Activated CD8-positive, alpha-beta memory T cell treated with anti-CD3 and anti-CD28 coated beads for 1 hour (primary cell): ENCODE data around the gene XDH.

ENCODE experiments used
- DNase-seq, 2 donors: peaks; one replicate each; pipeline ENCODE4 v3.0.0-alpha.2; 2020; ENCODE audit warnings: low read depth in 1 of 2; ENCODE audit errors: extremely low read depth in 1 of 2

Gene XDH

DNA sequence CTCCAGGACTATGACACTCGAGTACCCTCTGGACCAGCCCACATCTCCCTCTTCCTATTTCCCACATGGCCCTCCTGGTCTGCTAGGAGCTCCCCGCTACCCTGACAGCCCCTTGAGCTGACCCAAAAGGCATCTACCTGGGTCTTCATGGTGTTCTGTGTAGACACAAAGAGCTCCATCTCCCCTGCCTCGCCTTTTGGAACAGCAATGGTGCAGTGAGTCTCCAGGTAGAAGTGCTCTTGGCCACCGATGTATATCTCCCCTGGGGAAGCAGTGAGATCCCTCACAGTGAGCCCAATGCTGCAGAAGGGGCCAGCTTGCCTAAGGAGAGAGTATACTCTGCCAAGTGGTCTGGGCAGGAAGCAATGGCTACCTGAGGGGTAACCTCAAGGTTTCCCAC is 47.8 kb downstream of the XDH start:
- no peak for DNase-seq

DNA sequence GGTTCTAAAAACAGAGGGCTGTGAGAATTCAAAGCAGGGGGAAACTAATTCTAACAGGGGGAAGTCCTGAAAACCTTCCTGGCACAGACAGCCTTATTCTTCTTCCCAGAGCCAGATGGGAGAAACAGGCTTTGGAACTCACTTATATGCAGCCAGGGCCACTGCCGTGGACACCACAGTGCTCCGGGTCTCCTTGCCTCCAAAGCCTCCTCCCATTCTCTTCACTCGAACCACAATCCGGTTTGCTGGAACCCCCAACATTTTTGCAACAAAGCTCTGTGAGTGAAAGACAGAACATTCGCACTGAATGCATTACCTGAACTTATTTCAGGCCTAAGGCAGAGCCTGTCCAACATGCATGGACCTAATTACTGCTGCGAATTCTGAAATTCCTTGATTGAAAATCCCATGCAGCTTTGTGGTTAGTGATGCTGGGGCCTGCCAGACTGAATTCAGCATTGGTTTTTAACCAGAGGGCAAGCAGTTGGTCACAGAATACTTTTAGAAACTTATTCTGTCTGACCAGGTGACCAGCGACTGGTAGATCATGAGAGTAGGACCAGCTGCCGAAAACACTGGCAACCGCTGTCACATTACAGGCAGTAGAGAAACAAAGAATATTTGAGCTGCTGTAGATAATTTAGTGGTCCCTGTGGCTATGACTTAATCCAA is 48.6 kb downstream of the XDH start:
- DNase-seq = no peak

DNA sequence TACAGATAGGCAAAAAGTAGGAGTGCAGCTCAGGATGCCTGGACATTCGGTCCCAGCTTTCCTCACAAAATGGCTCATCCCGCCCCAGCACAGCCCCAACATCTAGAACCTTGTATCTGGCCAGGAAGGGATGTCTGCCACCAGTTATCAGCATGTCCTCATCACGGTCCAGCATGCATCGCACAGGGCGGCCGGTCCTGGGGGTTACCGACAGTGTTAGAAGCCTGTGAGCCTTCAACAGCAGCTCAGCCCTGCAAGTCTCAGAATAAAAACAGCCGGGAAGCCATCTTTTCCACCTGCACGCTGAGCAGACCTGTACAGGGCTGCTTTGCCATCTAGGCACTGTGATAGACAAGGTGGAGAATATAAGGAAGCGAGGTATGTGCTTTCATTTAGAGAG is 49.2 kb downstream of the XDH start:
- DNase-seq = no peak

DNA sequence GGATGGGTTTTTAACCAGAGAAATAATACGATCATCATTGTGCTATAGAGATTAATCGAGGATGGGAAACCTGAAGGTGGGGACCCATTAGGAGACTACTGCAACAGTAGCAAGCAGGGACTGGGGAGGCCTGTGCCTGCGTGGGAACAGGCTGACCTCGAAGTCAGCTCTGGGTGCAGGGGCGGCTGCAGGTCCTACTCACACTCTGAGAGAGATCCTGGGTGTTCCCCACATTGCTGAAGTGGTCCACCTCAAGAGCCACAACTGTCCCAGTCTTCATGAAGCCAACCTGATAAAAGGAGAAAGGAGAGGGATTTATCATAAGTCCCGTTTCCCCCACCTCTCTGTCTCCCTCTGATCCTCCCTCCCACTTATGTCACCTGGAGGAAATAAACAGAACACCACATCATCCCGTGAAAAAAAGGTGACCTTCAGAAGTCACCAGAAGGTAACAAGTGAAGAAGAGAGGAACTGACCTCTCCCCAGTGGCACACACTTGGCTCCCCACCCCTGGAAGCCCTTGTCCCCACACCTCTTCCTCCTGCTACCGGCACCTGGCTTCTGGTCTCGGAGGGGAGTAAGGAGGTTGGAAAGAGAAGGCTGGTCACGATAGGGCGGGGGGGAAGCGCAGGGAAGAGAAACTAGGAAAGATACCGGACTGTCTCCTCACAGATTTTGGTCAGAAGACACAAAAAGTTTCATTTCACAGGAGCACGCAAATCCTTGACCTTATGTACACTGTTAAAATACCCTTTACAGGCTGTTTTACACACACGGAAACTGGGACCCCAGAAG is 50.4 kb downstream of the XDH start:
- no peak for DNase-seq

DNA sequence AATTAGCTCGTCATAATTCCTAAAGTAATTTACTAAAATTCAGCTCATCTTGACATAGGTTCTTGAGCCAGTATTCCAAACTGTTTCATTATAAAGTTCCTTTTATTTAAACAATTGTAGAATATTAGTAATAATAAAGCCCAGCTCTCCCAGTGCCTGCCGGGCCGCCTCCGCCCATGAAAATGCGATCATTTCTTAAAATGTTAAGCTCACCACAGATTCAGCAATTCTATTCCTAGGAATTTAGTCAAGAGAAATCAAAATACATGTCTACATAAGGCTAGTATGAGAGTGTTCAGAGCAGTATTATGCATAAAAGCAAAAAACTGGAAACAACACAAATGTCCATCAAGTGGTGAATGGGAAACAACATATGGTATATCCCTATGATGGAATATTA is 52.0 kb downstream of the XDH start:
- DNase-seq = no peak

DNA sequence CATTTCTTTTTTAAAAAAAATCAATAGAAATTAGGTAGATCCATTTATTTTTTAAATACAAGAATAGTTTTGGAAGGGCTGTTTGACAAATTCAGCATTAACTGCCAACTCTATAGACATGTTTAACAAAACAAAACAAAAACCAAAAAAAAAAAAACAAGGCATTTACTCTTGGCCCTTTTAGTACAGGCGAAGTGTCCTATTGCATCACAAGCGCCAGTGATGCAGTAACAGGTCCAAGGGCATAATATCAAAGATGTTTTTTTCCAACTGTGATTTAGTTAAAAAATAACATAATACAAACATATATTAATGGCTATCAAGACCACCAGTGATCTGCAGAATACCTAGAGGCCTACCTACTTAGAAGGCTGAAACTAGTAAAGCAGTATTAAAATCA is 55.3 kb downstream of the XDH start:
- DNase-seq = no peak

DNA sequence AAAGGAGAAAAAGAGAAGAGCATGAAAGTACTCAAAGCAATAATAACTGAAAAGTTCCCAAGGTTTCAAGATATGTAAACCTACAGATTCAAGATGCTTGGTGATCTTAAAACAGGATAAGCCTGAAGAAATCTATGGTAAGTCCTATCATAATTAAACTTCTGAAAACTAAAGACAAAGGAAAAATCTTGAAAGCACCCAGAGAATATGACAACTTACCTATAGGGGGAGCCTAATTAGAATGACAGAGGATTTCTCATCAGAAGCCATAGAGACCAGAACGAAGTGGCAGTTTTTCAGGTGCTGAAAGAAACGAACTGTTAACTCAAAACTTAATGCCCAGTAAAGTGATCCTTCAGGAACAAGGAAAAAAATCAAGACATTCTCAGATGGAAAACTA is 59.7 kb downstream of the XDH start:
- DNase-seq = no peak

DNA sequence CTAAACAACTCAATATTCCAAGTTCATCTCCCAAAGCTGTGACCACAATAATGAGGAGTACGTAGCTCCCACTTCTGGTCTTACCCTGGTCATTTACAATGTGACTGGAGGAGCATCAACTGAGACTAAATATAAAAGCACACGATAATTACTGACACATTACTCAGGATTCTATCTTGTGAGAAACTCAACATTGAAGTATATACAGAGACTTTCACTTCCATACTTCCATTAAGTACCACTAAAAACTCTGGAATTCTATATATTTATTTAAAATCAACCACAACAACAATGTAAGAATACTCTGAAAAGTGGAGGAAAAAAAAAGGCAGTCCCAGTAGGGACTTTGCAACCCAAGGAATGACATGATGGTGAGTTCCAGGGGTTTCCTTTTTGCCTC is 61.4 kb downstream of the XDH start:
- DNase-seq = no peak

DNA sequence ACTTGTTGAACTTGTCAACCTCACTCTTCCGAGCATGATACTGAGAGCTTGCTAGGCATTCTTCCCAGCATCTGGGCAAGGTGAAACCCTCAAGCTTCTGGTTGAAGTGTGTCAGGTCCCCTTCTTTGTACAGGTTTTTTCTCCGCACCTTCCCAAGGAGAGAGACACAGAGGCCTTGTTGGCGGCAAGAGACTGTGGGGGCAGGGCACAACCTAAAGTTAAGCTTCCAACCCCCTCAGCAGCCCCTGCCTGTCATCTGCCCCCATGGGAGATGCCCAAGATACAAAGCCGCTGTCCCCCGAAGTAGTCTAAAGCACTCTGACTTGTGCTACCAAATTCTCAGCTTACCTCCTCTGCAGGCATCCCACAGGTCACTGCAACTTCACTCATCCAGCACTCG is 64.9 kb downstream of the XDH start:
- DNase-seq = no peak

DNA sequence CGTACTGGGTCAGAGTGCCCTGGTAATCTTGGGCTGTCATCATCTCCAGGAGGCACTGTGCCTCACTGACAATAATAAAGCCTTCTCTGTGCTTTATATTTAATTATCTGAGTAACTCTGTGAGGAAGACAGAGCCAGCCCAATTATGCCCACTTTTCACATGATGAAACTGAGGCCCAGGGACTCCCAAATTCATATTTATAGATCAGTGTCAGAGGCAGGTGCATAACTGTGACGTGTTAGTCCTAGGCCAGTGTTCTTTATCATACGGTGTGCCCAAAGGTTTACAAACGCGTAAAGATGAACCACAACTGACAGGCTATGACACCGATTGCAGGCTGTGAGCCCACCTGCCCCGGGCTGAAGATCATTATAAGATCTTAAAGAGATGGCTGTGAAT is 65.4 kb downstream of the XDH start:
- DNase-seq = no peak

DNA sequence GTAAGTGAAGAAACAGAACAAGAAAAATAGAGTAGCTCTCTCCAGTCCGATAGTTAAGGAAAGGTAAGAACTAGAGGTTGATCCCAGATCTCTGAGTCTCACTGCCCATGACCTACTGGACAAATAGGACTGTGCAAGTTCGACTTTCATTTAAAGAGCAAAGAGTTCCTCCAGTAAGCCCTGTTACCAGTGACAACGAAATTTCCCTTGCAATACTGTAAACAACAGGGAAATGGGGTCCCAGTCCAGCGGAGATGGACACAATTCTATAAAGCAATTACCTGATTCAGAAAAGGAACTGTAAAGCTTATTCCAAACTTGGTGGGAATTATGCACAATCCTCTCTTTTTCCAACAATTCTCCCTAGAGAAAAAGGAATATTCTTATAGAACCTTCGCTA is 65.9 kb downstream of the XDH start:
- no peak for DNase-seq

DNA sequence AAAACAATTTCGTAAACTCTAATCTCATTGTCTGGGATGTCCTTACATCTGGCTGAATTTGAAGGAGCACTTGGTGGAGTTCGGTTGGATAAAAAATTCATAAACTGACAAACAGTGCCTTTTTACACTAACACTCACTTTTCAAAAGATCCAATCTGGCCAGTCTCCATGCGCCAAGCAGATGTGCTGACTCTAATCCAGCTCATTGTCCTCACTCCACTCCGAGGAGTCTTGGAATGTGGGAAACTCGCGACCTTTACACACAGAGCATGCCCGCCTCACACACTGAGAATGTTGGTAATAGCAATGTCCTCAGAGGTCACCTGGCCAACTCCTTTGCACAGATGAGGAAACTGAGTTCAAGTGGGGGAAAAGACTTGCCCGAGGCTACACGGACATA is 66.8 kb downstream of the XDH start:
- DNase-seq = no peak

DNA sequence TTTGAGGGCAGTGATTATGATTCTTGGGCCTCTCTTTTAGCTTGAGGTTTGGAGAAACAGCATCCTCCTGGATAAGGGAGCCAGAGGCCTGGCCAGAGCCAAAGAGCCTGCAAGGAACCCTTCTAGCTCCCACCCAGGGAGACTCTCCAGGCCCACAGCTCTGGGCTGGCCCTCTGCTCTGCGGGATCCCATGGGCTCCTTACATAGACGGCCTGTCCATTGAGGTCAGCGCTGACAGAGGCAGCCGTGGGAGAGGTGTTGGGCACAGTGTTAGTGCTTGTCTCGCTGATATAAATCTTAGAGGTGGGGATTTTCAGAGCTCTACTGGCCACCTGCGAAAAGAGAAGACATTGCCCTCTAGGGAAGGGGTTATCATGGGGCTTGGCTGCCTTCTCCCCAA is 67.2 kb downstream of the XDH start:
- DNase-seq = no peak

DNA sequence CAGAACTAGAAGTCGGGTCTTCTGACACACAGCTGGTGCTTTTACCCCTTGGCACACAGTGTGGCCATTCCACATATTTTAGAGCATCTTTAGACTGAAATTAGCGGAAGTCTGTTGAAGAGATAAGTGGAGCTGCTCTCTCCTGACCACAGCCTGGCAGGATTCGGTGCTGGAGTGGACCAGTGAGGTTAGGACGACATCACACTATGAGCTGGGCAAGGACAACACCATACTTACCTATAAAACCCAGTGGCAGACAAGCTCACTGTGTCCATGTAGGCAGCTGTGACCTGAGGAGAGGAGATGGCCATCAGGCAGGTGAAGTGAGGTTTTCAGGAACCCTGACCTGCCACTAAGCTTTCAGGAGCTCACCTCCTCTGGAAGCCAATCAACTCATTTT is 70.1 kb downstream of the XDH start:
- no peak for DNase-seq

DNA sequence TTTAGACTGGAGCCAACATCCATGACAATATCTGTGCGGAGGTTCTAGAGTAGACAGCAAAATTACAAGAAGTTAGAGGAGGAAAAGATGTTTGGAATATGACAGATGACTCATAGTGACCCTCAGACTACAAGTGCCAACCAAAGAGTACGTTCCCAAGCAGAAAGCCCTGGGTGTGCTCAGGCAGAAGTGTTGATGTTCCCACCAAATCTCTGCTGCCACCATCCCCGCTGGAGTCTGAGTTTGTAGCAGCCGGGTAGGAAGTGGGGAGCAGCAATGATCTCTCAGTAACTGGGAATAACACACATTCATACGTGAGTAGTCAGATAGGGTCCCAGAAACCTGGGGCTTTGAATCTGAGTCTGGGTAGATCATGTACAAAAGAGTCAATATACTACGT is 73.2 kb downstream of the XDH start:
- DNase-seq = no peak

DNA sequence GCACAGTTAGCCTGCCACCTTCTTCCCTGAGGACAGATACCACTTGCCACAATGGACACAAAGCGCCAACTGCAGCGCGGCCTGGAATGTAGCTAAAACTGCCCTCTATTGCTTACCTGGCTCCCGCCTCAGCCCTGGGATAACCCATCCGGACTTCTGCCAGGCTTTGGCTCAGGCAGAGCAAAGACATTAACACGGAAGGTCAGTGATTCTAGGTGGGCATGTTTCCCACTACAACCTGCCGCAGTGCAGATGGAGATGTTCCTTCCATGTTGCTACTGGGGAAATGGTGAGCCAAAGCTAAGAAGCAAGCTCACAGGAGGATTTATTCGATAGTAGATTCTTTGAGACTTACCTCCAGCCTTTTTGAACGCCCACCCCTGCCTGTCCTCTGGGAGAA is 74.8 kb downstream of the XDH start:
- no peak for DNase-seq

DNA sequence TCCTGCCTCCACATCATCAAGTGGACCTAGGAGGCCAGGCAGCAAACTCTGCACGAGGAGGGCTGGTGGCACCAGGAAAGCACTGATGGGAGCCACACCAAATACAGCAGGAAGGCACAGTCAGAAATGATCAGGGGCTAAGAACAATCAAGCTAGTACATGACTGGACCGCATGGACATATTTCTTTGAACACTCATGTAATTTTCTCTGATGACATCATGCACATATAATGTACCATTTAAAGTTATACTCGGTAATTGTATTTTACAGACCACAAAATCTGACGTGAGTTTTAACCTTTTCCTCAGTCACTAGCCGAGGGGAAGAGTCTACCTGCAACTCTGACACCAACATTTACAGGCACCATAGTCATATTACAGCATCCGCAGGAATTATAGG is 76.7 kb downstream of the XDH start:
- DNase-seq = no peak

DNA sequence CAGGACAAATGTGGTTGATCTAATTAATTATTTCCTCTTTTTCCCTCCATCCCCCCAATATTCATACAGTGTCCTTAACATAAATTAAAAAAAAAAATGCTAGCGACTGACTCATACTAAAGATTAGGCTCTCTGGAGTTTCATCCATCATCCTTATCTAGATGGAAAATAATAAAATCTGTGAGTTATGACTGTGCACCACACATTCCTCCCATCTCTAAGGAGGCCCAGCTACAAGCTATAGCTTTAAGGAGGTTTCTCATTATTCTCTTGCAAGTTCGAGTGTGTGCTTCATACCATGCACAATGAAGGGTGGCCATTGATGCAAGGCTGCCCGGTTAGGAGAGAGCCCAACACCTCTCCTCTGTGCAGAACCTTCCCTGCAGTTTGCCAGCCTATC is 77.3 kb downstream of the XDH start:
- no peak for DNase-seq

DNA sequence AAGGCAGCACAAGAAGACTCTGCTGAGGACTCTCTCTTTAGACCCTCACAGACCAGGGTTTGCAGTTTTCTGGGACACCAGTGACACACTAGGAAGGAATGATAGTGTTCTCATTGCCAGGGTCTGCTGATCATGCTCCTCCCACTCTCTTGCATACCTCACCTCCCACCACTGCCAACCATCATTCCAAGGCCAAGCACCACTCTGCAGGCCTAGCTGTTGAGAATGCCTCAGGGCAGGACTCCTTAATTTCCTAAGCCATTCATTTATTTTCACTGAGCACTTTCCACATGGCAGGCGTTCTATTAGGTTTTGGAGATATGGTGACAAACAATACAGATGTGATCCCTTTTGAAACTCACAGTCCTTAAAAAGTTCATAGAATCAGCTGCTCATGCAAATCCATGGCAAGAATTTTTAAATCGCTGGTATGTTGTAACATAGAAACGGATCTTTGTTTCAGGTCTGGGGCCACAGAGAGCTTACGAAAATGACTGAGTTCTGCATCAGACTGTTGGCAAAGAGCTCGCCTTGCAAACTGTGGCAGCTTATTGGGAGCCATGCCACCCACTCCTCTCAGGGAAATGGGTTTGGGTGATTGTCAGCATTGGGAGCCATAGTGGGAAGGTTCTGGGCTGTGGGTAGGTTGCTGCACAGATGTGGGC is 78.5 kb downstream of the XDH start:
- no peak for DNase-seq

DNA sequence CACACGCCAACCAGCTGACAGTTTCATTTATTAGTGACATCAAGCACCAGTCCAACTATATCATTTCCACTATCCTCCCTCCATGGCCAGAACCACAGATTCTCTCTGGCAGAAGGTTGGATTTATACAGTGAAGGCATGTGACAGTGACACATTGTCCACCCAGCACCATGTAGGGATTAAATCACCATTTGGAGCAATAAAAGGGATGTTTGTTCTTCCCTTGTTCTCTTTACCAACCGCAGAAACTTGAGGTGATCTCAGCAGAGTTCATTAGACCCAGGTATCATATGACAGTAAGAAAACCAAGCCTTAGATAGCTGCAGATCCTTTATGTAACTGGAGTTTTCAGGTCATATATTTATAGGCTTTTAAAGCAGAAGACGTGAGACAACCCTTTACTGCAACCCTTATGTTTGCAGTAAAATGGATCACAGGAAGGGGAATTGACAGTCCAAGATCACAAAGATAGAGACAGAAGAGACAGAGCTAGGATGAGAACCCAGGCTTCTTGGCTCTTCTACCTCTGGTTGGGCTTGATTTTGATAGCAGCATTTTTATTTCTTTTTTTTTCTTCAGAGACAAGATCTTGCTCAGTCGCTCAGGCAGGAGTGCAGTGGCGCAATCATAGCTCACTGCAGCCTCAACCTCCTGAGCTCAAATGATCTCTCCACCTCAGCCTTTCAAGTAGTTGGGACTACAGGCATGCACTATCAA is 80.1 kb downstream of the XDH start:
- no peak for DNase-seq

DNA sequence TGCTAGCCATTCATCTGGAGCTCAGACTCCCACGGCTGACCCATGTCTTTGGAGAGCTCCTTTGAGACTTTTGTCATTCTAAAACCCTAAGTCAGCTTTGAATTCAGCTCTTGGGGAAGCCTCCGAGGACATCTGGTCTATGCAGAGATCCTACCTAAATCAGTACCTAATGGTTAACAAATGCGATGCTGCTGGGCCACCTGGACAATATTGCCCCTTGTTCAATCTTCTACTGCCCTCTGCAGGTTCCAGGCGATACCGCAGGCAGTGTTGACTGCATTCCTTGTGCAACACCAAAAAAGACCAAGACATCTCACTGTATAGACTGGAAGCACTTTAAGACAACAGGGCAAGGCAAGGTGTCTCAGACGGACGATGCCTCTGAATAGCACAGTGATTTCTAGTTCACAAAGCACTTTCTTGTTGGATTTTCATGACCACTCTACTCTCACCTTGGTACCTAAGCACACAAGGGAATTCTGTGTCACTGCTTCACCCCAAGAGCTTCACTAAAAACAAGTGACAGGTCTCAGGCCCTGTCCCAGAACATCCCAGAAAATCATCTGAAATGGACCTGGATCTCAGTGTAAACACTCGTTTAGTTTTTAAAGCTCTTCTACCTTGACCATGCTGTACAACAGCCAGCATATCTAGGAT is 80.9 kb downstream of the XDH start:
- peak; percentile 27 to 54 for DNase-seq
